WERI-Rb-1 (cell line): ENCODE measurements around the gene OSMR.

Experiments
- DNase-seq: peaks from one replicate; pipeline ENCODE4 v3.0.0-alpha.2; 2020
- H3K27ac ChIP-seq: fragments of 250-450 bp; sonication (Bioruptor Pico); 2 replicates; pipeline ENCODE4 v1.5.1; 2020; ENCODE audit warnings: mild to moderate bottlenecking, moderate library complexity
- H3K27me3 ChIP-seq: fragments of 250-450 bp; sonication (Bioruptor Pico); 2 replicates; pipeline ENCODE4 v1.5.1; 2021; ENCODE audit warnings: mild to moderate bottlenecking, low read depth, moderate library complexity; ENCODE audit not compliant: insufficient read depth, severe bottlenecking
- H3K36me3 ChIP-seq: fragments of 250-450 bp; sonication (Bioruptor Pico); 2 replicates; pipeline ENCODE4 v1.5.1; 2020; ENCODE audit warnings: mild to moderate bottlenecking, moderate library complexity
- H3K4me3 ChIP-seq: 2 replicates; pipeline ENCODE4 v1.5.1; 2011; ENCODE audit warnings: low read depth, mild to moderate bottlenecking, control low read depth, low read length
- H3K9me3 ChIP-seq: fragments of 250-450 bp; sonication (Bioruptor Pico); 2 replicates; pipeline ENCODE4 v1.5.1; 2021; ENCODE audit warnings: mild to moderate bottlenecking, moderate library complexity; ENCODE audit not compliant: severe bottlenecking
- TF ChIP-seq, protein P1 (sequence below): IDR thresholded peaks from 2 replicates; pipeline ENCODE4 v1.5.1; 2011; ENCODE audit warnings: low read depth, mild to moderate bottlenecking, control low read depth, inconsistent platforms, low read length

Gene OSMR

DNA sequence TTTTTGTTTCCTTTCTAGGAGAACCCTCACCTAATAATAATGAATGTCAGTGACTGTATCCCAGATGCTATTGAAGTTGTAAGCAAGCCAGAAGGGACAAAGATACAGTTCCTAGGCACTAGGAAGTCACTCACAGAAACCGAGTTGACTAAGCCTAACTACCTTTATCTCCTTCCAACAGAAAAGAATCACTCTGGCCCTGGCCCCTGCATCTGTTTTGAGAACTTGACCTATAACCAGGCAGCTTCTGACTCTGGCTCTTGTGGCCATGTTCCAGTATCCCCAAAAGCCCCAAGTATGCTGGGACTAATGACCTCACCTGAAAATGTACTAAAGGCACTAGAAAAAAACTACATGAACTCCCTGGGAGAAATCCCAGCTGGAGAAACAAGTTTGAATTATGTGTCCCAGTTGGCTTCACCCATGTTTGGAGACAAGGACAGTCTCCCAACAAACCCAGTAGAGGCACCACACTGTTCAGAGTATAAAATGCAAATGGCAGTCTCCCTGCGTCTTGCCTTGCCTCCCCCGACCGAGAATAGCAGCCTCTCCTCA lies 87.1 kb downstream of the OSMR start:
- TF ChIP-seq, protein P1, sequence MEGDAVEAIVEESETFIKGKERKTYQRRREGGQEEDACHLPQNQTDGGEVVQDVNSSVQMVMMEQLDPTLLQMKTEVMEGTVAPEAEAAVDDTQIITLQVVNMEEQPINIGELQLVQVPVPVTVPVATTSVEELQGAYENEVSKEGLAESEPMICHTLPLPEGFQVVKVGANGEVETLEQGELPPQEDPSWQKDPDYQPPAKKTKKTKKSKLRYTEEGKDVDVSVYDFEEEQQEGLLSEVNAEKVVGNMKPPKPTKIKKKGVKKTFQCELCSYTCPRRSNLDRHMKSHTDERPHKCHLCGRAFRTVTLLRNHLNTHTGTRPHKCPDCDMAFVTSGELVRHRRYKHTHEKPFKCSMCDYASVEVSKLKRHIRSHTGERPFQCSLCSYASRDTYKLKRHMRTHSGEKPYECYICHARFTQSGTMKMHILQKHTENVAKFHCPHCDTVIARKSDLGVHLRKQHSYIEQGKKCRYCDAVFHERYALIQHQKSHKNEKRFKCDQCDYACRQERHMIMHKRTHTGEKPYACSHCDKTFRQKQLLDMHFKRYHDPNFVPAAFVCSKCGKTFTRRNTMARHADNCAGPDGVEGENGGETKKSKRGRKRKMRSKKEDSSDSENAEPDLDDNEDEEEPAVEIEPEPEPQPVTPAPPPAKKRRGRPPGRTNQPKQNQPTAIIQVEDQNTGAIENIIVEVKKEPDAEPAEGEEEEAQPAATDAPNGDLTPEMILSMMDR = no peak
- DNase-seq = no peak
- Histone ChIP-seq H3K27me3 (no peaks in the 10 kb centered on the region), H3K36me3 (no peaks in the 10 kb centered on the region; the same call in 1 of the 2 replicates), H3K27ac (no peak overlapping the region), H3K9me3 (no peaks in the 10 kb centered on the region), H3K4me3 (no peak overlapping the region)

DNA sequence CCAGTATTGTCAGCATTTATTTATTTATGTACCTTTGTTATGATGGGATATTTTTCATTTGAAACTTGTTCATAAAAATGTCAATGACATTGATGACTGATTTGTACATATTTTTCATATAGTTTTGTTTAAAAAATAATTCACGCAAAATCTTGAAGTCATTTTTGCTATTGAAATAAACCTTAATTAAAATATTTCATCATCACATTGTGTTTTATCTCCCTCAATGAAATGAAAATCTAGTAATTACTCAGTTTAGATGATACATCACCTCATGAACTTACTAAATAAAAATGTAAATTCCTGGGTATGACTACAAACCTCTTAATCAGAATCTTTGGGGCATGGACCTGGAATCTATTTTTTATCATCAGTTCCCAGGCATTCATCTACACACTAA lies 89.6 kb downstream of the OSMR start:
- H3K27ac ChIP-seq = no peak overlapping the region
- no peak overlapping the region for H3K4me3 ChIP-seq
- TF ChIP-seq, protein P1 = no peak
- no peak for DNase-seq
- no peaks in the 10 kb centered on the region for H3K27me3 ChIP-seq
- peaks cover 3% of the 10 kb centered on the region; the same call in 1 of the 2 replicates for H3K36me3 ChIP-seq
- H3K9me3 ChIP-seq = no peaks in the 10 kb centered on the region

DNA sequence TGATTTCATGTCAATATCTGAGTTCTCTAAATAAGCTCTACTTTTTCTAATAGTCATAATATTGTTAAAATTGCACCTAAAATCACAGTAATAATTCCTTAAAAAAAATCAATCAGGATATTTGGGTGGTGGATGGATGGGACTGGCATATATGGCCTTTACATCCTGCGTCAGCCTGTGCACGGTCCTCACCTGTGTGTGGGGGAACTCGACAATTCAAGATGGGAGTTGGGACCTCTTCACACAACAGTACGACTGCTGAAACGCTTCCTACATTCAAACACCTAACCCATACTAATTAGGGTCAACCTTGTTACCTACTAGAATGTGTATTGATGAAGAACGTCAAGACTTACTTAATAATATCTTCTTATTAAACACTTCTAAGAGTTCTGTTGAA lies 90.5 kb downstream of the OSMR start:
- H3K36me3 ChIP-seq = peaks cover 6% of the 10 kb centered on the region; the same call in 1 of the 2 replicates
- no peak overlapping the region for H3K4me3 ChIP-seq
- H3K27ac ChIP-seq = no peak overlapping the region

DNA sequence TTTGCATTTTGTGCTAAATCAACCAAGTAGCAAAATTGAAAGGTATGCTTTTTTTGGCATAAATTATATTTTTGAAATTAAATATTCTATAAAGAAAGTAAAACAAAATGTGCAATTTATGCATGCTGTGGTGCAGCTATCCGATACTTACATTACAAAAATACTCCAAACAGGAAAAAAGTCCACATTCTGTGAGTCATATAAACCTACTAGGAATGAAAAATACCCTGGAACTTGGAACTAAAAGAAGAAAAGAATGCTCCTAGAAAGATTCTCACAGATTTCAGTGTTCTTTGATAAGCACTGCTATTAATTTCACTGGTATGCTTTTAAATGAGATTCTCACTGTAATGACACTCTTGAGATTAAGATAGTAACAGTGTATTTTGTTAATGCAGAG lies 92.6 kb downstream of the OSMR start:
- TF ChIP-seq, protein P1 = no peak
- Histone ChIP-seq H3K9me3 (no peaks in the 10 kb centered on the region), H3K27ac (no peak overlapping the region), H3K27me3 (no peaks in the 10 kb centered on the region), H3K36me3 (peaks cover 10% of the 10 kb centered on the region), H3K4me3 (no peak overlapping the region)
- no peak for DNase-seq

More for the DNA sequence above, 90.5 kb downstream of the OSMR start:
- Histone ChIP-seq H3K9me3 (no peaks in the 10 kb centered on the region), H3K27me3 (no peaks in the 10 kb centered on the region)
- TF ChIP-seq, protein P1 = no peak
- no peak for DNase-seq

DNA sequence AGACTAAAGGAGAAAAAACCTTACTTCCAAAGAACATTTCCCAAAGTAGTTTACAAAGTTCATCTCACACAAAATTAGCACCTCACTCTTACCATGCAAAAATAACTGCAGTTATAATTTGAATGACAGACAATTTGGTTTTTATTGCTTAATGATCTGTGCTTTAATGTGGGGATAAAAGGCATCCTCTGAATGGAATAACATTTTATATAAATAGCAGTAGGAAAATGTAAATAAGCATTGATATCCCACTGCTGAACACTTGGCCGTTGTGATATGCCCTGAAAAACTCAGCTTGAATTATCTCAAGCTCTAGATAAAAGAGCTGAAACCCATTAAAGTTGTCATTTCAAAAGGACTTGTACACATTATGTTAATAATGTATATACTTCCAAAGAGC lies 93.2 kb downstream of the OSMR start:
- TF ChIP-seq, protein P1 = no peak
- H3K27me3 ChIP-seq = no peaks in the 10 kb centered on the region
- no peak overlapping the region for H3K27ac ChIP-seq
- H3K4me3 ChIP-seq = no peak overlapping the region
- no peaks in the 10 kb centered on the region for H3K9me3 ChIP-seq
- H3K36me3 ChIP-seq = peaks cover 11% of the 10 kb centered on the region
- no peak for DNase-seq
